ENCODE results near the gene MTHFD1L. TPM values are rescaled to one million over a fixed set of nuclear protein-coding genes. Genes with fewer than 3 reads are reported as not detected.

MTHFD1L gene
- total RNA-seq, 1 donor from 2014 or later, result 70.3 TPM

DNA sequence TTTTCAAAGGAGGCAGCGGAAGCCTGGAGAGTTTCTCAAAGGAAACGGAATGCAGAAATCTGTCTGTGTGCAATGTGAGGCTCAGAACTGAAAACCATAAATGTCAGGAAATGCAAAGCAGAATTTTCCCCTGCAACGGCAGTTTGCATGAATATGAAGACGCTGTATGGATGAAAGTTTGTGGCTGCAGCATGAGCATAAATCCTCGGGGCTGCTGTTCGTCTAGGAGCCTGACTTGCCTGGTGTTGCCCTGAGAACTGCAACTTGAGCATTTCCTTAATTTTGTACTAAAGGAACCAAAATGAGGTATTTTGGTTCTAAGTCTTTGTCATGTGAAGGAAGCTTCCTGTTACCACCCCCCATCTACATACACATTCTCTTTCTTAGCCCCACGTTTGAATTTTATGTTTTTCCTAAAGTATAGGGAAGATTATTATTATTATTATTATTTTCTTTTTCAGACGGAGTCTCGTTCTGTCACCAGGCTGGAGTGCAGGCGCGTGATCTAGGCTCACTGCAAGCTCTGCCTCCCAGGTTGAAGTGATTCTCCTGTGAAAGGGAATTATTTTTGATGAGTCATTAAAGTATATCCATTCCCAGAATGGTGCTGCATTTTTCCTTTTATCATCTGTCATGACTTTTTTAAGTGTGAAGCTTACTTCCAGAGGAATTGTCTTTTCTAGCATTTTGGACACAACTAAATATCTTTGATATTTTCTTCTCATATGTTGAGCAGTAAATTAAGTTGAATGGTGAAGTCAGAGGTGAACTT, 33.1 kb downstream of the MTHFD1L start:
- peak; percentile 89 for DNase-seq (ENCODE audit: low spot score)

DNA sequence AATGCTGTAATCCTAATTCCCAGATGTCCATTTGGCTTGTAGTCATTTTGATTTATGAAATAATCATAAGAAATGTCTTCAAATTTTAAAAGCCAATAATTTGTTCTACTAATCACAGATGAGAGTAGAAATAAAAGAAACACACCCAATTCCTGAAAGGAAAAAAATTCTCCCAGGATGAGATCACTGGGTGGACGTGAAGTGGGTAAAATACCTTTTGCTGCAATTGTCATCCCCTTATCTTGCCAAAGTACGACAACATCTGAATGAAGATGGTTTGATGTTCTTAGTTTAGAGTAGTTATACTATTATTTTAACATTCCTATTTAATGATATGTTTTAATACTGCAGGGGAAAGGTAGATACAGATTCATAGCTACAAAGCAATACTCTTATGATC, 33.7 kb downstream of the MTHFD1L start:
- no peak for DNase-seq (ENCODE audit: low spot score)

DNA sequence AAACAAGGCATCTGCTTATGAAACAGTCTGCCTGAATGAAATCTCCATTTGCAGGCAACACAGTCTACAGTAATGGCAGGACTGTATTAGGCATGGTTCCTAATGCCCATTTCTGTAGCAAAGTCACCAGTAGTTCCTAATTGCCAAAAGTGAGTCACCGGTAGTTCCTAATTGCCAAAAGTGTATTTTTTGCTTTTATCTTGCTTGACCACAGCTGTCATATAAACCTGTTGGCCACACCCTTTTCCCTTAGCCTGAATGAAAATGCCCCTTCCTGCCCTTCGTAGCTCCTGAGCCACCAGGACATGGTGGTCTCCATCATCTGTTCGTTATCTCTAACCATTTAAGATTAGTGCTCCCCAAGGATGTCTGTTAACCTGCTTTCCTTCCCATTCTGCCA, 34.5 kb downstream of the MTHFD1L start:
- DNase-seq (ENCODE audit: low spot score), result no peak

DNA sequence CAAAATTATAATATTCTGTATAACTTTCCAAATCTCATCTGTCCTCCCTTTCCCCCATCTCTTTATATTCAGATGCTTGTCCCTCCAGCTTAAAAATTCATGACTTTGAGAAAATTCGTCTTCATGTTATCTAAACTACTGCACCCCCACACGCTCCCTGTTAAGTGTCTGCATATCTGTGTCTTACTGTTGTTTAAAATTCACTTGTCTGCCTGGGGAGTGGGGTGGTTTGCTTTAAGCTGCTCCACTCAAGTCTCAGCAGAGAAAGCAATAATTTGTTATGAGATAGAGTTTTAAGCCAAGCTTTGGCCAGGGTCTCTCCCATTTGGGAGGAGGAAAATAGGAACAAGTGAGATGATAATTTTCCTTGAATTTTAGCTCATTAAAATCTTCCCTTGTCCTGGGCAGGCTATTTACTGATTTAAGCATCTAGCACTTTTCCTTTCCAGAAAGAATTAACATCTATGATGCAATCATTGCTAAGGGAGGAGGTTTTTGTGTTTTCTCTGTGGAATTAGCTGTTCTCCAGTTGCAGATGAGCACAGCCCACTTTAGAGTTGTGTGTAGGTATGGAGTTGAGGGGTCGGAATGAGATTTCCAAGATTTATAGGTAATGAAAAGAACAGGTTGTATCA, 36.8 kb downstream of the MTHFD1L start:
- peak; percentile 44 for DNase-seq (ENCODE audit: low spot score)

DNA sequence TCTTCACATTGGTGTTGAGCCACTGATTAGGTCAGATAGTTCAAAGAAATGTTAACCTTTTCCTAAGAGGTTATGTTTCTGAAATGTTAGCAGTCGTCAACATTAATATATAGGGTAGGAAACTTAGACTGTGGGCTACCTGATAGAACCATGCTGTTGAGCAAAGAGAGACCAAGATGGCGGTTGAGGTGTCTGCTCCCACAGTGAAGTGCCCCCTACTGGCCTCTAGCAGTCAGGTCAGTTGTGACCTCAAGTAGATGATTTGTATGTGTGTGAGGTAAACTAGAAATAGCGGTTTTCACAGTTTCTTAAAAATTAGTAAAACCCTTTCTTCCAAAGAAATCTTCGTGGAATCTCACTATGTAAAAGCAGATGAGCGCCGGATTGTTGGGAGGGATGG, 40.3 kb downstream of the MTHFD1L start:
- no peak for DNase-seq (ENCODE audit: low spot score)

DNA sequence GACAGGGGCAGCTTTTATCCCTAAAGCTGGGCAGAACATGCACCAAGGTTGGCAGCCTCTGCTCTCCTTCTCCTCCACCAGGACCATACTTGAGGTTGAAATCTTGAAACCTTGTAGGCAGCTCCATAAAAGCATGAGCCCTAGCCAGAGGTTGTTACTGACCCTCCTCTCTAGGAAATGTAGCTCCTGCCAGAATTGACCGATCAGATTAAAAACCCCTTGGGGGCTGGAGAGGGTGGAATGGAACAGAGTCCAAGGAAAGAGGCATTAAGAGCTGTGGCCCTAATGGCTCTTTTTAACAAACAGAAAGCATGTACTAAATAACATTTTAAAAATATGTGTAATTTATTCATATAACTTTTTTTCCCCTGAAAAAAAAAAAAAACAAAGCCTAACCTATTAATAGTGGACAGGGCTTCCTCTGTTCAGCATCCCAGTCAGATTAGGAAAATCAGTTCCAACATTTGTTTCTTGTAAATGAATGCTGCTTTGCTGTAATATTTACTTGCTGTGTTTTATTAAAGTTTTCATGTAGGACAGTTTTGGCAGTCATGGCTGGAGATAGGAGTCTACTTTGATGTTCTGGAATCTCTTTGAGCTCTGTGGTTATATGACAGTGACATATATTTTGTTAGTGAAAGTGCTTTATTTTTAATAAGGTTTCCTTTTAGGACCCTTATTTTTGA, 41.3 kb downstream of the MTHFD1L start:
- peak; percentile 76 for DNase-seq (ENCODE audit: low spot score)

DNA sequence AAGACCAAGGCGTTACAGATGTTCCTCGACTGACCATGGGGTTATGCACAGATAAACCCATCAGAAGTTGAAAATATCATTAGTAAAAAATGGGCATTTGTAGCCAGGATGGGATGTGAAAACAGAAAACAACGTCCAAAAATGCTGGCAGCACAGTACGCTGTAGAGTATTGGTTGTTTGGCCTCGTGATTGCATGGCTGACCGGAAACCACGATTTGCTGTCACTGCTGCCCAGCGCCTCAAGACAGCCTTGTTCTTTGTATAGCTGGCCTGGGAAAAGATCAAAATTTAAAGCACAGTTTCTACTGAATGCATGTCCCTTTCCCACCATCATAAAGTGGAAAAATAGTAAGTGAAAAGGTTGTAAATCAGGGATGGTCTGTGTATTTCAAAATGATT, 41.9 kb downstream of the MTHFD1L start:
- no peak for DNase-seq (ENCODE audit: low spot score)

DNA sequence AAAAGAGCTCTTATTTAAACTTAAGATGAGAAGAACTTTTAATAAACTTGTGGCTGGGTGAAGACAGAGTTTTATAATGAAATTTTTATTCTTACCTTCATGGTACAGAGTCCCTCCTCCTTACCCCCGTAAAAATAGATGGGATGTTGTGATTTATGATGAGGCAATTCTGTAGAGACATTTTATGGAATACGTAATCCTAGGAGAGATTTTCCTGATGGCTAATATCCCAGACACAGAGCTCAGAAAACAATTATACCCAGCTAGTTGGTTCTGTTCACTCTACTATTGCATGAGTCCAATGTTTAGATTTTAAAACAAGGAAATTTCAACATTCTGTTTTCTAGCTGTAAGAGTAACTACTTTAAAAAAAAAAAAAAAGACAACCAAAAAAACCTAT, 43.4 kb downstream of the MTHFD1L start:
- peak; percentile 72 for DNase-seq (ENCODE audit: low spot score)

DNA sequence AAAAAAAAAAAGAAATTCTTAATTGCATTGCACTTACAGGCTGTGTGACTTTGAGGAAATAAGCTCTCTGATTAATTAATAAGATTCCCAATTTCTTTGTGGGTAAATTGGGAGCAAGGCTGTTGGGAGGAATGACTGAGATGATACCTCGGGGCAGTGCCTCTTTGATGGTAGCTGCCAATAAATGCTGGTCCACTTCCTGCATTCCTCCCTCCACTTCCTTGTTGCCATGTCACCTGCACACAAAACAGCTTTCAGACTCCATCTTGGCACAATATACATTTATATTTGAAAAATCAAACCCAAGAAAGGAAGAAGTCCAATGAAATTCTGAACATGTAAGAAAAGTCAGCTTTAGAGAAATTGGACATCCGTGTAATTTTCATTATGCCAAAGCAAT, 45.1 kb downstream of the MTHFD1L start:
- no peak for DNase-seq (ENCODE audit: low spot score)

DNA sequence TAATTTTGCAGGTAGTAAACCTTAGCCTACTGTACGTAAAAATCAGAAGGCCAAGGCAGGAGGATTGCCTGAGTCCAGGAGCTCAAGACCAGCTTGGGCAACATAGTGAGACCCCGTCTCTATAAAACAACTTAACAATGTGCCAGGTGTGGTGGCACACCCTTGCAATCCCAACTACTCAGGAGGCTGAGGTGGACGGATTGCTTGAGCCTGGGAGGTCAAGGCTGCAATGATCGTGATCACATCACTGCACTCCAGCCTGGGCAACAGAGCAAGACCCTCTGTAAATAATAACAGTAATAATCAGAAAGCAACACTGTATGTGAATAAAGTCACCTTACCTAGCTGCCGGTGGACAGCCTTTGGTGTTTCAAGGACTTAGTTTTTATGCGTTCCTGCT, 48.9 kb downstream of the MTHFD1L start:
- no peak for DNase-seq (ENCODE audit: low spot score)

DNA sequence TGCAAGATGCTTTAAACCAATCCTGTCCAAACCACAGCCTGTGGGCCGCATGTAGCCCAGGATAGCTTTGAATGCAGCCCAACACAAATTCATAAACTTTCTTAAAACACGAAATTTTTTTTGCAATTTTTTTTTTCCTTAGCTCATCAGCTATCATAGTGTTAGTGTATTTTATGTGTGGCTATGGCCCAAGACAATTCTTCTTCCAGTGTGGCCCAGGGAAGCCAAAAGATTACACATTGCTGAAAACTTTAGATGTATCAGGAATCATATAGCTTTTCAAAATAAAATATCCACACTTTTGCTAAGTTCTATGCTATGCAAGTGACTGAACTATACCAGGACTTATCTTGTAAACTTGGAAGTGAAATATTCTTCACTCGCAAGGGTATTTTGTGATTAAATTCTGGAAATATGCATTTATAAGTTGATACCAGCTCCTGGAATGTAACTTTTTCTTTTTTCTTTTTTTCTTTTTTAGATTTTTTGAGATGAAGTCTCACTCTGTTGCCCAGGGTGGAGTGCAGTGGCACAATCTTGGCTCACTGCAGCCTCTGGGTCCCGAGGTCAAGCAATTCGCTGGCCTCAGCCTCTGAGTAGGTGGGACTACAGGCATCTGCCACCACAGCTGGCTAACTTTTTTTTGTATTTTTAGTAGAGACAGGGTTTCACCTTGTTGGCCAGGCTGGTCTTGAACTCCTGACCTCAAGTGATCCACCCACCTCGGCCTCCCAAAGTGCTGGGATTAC, 49.8 kb downstream of the MTHFD1L start:
- DNase-seq (ENCODE audit: low spot score), result no peak

DNA sequence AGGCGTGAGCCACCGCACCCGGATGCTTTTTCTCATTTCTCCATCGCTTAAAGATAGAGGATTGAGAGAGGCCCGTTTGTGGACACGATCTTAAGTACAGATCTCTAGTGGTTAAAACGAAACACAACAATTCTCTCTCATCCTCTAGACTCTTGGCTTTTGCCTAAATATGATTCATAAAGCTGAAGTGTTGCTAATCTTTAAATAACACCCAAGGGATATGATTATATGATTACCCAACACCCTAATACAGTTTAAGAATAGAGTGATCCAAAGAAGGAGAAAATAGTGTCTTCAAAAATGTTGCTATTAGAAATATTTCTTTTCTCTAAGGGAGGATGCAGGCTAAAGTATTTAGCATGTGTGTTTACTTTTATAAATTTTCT, 50.4 kb downstream of the MTHFD1L start:
- no peak for DNase-seq (ENCODE audit: low spot score)

DNA sequence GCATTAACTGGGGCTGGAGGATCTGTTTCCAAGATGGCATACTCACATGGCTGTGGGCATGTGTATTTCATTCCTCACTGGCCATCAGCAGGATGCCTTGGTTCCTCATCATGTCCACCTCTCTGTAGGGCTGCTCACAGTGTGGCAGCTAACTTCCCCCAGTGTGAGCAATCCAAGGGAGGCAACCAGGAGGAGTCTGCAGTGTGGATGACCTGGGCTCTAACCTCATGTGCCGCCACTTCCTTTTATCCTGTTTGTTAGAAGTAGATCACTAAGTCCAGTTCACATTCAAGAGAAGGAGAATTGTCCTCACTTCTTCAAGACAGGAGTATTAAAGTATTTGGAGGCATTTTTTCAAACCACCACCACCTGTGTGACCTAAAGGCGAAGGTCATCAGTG, 54.4 kb downstream of the MTHFD1L start:
- no peak for DNase-seq (ENCODE audit: low spot score)

DNA sequence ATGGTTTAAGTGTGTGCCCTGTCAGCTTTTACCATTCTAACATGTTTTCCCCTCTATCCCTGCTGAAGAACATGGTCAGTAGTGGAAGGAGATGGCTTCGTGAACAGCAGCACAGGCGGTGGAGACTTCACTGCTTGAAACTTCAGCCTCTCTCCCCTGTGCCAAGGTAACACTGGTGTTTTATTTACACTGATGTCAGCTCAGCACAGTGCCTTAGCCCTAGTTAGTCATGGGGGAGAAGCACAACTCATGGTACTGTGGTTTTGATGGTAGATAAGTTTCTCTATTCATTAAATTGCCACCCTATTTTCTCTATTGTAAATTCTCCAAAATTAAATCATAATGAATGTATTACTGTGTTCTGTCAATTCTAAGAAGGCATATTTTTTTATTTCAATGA, 56.6 kb downstream of the MTHFD1L start:
- no peak for DNase-seq (ENCODE audit: low spot score)

DNA sequence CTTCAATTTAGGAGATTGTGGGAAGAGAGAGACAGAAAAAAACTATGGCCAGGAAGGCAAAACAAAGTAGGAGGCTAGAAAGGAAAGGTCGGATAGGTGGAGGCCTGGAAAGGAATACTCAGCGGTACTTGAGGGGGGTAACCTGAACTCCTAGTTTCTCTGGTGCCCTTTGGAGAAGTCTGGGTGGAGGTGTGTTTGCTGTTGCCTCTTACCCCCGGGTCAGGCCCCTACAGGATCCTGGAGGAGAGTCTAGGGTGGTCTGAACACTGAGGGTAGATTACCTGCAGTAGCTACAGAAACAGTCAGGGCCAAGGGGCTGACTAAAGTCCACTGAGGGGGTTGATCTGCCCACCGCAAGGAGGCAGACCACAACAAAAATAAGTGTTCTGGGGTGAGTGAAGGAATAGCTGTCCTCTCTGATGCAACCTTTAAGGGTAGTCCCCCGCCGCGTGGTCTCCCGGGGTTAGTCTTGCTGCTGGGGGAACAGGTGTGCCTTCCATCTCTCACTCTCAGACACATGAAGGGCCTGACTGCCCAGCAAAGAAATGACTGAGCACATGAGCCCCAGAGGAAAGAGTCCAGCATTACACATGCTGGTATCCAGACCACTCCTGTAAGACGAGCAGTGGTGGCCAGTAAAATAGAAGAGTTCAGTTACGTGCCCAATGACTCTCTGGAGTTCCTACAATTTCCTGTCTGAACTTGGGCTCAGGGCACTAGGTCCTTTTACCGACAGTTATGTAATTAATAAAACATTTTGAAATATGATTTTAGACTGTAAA, 59.5 kb downstream of the MTHFD1L start:
- DNase-seq (ENCODE audit: low spot score), result no peak

DNA sequence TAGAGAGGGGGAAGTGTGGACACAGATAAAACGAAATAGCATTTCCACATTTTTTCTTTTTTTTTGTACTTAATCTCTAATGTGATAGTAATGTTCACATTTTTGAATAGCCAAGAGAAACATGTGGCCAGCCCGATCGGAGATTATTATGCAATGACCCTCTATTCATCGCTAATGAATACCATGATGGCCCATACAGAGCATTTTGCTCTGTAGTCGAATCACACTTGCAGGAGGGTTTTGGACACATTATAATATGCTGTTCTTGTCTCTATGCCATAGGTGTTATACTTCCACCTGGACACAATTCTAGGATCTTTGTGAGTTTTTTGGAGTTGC, 60.1 kb downstream of the MTHFD1L start:
- no peak for DNase-seq (ENCODE audit: low spot score)

DNA sequence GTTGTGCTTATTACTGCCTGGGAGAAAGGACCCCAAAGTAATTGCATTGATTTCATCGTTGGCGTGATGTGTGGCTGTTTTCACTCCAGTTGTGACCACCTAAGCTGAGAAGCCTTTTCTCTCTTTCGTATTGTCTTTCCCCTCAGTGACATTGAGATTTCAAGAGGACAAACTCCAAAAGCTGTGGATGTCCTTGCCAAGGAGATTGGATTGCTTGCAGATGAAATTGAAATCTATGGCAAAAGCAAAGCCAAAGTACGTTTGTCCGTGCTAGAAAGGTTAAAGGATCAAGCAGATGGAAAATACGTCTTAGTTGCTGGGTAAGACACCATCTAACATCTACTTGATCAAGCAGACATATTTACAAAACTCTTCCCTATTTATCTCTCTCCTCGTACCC, 60.5 kb downstream of the MTHFD1L start:
- no peak for DNase-seq (ENCODE audit: low spot score)

DNA sequence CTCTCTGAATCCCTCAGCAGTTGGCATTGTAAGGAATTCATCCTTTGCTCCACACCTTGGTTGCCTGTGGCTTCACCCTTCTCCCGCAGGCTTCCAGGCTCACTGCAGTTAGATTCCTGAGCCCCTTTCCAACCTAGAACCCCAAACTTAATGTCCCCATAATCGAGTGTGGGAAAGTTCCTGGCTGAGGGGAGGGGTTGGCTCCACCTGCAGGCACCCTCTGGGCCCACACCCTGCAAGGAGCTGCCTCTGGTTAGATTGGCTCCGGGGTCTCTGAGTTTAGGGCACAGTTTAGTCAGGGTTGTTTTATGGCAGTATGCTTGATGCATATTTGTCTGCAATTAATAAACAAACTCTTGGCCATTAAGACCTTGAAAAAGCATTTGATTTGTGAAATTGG, 63.4 kb downstream of the MTHFD1L start:
- no peak for DNase-seq (ENCODE audit: low spot score)

DNA sequence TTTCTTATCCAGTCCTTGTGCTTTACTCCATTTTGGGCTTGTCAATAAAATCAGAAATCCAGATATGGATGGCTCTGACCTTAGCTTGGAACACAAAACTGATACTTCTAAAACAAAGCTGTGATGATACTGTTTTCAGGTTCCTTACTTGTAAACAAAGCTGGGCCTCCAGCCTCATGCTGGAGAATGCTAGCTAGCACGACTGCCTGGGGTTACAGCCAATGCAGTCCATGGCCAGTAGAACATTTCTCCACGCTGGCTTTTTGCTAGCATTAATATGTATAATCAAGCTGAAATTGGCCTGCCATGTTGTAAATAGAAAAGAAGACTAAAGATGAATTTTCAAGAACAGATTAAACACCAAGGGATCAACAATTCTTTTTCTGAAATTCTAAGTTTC, 63.9 kb downstream of the MTHFD1L start:
- DNase-seq (ENCODE audit: low spot score), result no peak

DNA sequence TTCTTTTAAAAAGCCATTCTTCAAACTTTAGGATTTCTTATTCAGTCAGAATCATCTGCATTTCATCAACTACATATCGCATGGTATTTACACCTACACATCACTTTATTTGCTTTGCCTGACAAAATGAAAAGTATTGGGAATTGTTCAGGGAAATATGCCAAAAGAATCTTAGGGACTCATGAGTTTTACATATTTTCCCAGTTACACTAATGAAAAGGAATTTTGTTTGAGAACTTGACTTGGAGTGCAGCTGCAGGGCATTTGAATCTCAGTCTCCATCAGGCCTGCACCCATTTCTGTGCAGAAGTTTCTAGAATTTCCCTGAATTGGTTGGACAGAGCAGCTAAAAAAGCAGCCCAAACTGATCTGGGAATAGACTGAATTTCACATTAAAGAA, 65.3 kb downstream of the MTHFD1L start:
- peak; percentile 41 for DNase-seq (ENCODE audit: low spot score)

DNA sequence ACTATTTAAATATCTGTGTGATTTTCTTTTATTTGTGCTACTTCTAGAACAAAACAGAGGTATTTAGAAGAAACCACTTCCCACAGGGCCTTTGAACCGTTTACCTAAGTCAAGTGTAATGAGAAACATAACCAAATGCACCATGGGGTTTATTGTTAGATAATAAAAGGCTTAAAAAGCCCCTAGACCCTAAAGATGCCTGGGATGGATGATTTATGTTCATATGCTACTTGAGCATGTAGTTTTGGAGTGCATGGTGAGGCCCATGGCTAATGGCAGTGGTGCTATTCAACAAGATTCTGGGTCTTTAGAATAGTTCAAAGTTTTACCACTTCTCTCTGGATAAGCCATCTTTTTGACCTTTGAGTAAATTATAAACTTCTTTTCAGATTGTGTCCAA, 65.9 kb downstream of the MTHFD1L start:
- DNase-seq (ENCODE audit: low spot score), result no peak

DNA sequence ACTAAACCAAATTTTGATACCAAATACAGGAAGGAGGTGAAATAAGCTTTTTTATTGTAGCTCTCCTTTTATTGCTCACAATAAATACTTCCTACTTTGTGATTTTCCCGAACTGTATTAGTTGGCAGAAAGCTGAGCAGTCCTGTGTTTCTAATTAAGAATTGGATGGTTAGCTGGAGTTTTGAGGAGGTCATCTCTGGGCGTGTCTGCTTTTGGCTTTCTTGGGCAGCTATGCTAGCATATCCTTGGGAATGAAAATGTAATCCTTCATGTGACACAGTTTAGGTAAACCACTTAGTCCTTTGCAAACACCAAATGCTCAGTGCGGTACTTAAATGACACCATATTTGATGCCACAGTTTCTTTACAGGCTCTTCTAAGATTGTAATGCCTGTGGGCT, 67.5 kb downstream of the MTHFD1L start:
- DNase-seq (ENCODE audit: low spot score), result peak; percentile 16

Data from umbilical cord (tissue), 2 donors.